GM19452 (cell line): ENCODE data around the gene TASP1.
"Not testable (repeated sequence)": the region's sequence is repeated elsewhere in the genome, so short reads cannot be mapped to it uniquely, and the experiment has no call there.

Experiments used
- ATAC-seq: cut with Tn5 transposase; IDR thresholded peaks from one replicate; pipeline ENCODE4 v1.9.1; 2021; ENCODE audit not compliant: unreplicated experiment

TASP1 gene

GRCh38 chr20:13648291-13649228 lies 9.8 kb upstream of the TASP1 start:
- ATAC-seq = no peak

GRCh38 chr20:13644010-13644409 lies 5.3 kb upstream of the TASP1 start:
- no peak for ATAC-seq

- peak; percentile 28 for ATAC-seq
These were observed 392 bp upstream of the TASP1 start for GRCh38 chr20:13639150-13639497.

- ATAC-seq = no peak
These were observed 603 bp downstream of the TASP1 start for GRCh38 chr20:13638162-13638495.

- ATAC-seq = no peak
These were observed 6.3 kb downstream of the TASP1 start for GRCh38 chr20:13632431-13632830.

GRCh38 chr20:13627525-13627924 lies 11.2 kb downstream of the TASP1 start:
- ATAC-seq = not testable (repeated sequence)

- no peak for ATAC-seq
These were observed 12.0 kb downstream of the TASP1 start for GRCh38 chr20:13626724-13627123.

GRCh38 chr20:13625304-13625979 lies 13.3 kb downstream of the TASP1 start:
- ATAC-seq = no peak

- not testable (repeated sequence) for ATAC-seq
These were observed 19.3 kb downstream of the TASP1 start for GRCh38 chr20:13619415-13619814.

GRCh38 chr20:13618456-13618855 lies 20.3 kb downstream of the TASP1 start:
- ATAC-seq = not testable (repeated sequence)

- ATAC-seq = not testable (repeated sequence)
These were observed 21.1 kb downstream of the TASP1 start for GRCh38 chr20:13617585-13617984.

GRCh38 chr20:13616713-13617112 lies 22.0 kb downstream of the TASP1 start:
- ATAC-seq = not testable (repeated sequence)

- ATAC-seq = no peak
These were observed 24.8 kb downstream of the TASP1 start for GRCh38 chr20:13613917-13614316.

GRCh38 chr20:13611611-13612125 lies 27.1 kb downstream of the TASP1 start:
- no peak for ATAC-seq

- ATAC-seq = no peak
These were observed 28.5 kb downstream of the TASP1 start for GRCh38 chr20:13610184-13610583.

- ATAC-seq = no peak
These were observed 30.7 kb downstream of the TASP1 start for GRCh38 chr20:13608066-13608465.

GRCh38 chr20:13593423-13593822 lies 45.3 kb downstream of the TASP1 start:
- not testable (repeated sequence) for ATAC-seq

- no peak for ATAC-seq
These were observed 50.7 kb downstream of the TASP1 start for GRCh38 chr20:13588049-13588448.

GRCh38 chr20:13587370-13587769 lies 51.4 kb downstream of the TASP1 start:
- ATAC-seq = no peak

- no peak for ATAC-seq
These were observed 52.6 kb downstream of the TASP1 start for GRCh38 chr20:13586133-13586532.

- no peak for ATAC-seq
These were observed 57.3 kb downstream of the TASP1 start for GRCh38 chr20:13581451-13581850.

- ATAC-seq = no peak
These were observed 58.0 kb downstream of the TASP1 start for GRCh38 chr20:13580707-13581106.
